GM18873 (cell line): ENCODE data around the gene SLC4A5.
"Not testable (repeated sequence)": the region's sequence is repeated elsewhere in the genome, so short reads cannot be mapped to it uniquely, and the experiment has no call there.

ENCODE experiments used
- ATAC-seq: cut with Tn5 transposase; IDR thresholded peaks from one replicate; pipeline ENCODE4 v1.9.1; 2021; ENCODE audit warnings: mild to moderate bottlenecking, moderate library complexity, moderate number of reproducible peaks; ENCODE audit not compliant: unreplicated experiment, low FRiP score

Gene SLC4A5

GRCh38 chr2:74242354-74243071 is 100.7 kb downstream of the SLC4A5 start:
- no peak for ATAC-seq

GRCh38 chr2:74239346-74239745 is 103.9 kb downstream of the SLC4A5 start:
- ATAC-seq, result no peak

GRCh38 chr2:74238879-74239278 is 104.3 kb downstream of the SLC4A5 start:
- no peak for ATAC-seq

- no peak for ATAC-seq
Measured at GRCh38 chr2:74235041-74235440, 108.2 kb downstream of the SLC4A5 start.

- no peak for ATAC-seq
Measured at GRCh38 chr2:74233648-74234047, 109.6 kb downstream of the SLC4A5 start.

GRCh38 chr2:74232426-74232825 is 110.8 kb downstream of the SLC4A5 start:
- ATAC-seq, result no peak

GRCh38 chr2:74229865-74230264 is 113.4 kb downstream of the SLC4A5 start:
- not testable (repeated sequence) for ATAC-seq

GRCh38 chr2:74228772-74229171 is 114.4 kb downstream of the SLC4A5 start:
- no peak for ATAC-seq

- ATAC-seq, result no peak
Measured at GRCh38 chr2:74227646-74228045, 115.6 kb downstream of the SLC4A5 start.

- ATAC-seq, result no peak
Measured at GRCh38 chr2:74226648-74227213, 116.5 kb downstream of the SLC4A5 start.

- ATAC-seq, result no peak
Measured at GRCh38 chr2:74225698-74226459, 117.3 kb downstream of the SLC4A5 start.

GRCh38 chr2:74223941-74224770 is 119.1 kb downstream of the SLC4A5 start:
- no peak for ATAC-seq

- ATAC-seq, result no peak
Measured at GRCh38 chr2:74222300-74222650, 120.9 kb downstream of the SLC4A5 start.

GRCh38 chr2:74221604-74222299 is 121.5 kb downstream of the SLC4A5 start:
- ATAC-seq, result no peak

GRCh38 chr2:74221091-74221490 is 122.1 kb downstream of the SLC4A5 start:
- no peak for ATAC-seq

- no peak for ATAC-seq
Measured at GRCh38 chr2:74219846-74220486, 123.2 kb downstream of the SLC4A5 start.

GRCh38 chr2:74216642-74217041 is 126.6 kb downstream of the SLC4A5 start:
- ATAC-seq, result no peak

- not testable (repeated sequence) for ATAC-seq
Measured at GRCh38 chr2:74215771-74216170, 127.4 kb downstream of the SLC4A5 start.

- ATAC-seq, result no peak
Measured at GRCh38 chr2:74212702-74213410, 130.4 kb downstream of the SLC4A5 start.
